GM23338 (cell line): Measurements from ENCODE around the gene NDUFB5. TPM values are rescaled to one million over a fixed set of nuclear protein-coding genes. Genes with fewer than 3 reads are reported as not detected.

Experiments
- ATAC-seq: fragments of 200-7000 bp; cut with Tn5 transposase; 3 replicates; pipeline ENCODE4 v1.9.1; 2020
- DNase-seq: peaks from one replicate; pipeline ENCODE4 v3.0.0-alpha.2; 2015; ENCODE audit warnings: low spot score
- H2AFZ ChIP-seq: fragments of 200-600 bp; sonication (generic); 2 replicates; pipeline ENCODE4 v1.8.0; 2016; ENCODE audit warnings: antibody characterized with exemption, mild to moderate bottlenecking, moderate library complexity
- H3F3A ChIP-seq: fragments of 200-600 bp; sonication (generic); replicated peaks from 2 replicates; pipeline ENCODE4 v1.8.0; 2017; ENCODE audit warnings: antibody characterized with exemption, mixed run types, low read depth
- H3K27ac ChIP-seq: fragments of 200-600 bp; sonication (generic); 2 replicates; pipeline ENCODE4 v1.6.1; 2016; ENCODE audit warnings: low read depth
- H3K27me3 ChIP-seq: fragments of 200-600 bp; sonication (generic); 2 replicates; pipeline ENCODE4 v1.8.0; 2016; ENCODE audit warnings: mild to moderate bottlenecking, mixed run types, moderate library complexity; ENCODE audit not compliant: insufficient read depth
- H3K36me3 ChIP-seq: fragments of 200-600 bp; sonication (generic); 2 replicates; pipeline ENCODE4 v1.8.0; 2016; ENCODE audit warnings: mild to moderate bottlenecking; ENCODE audit not compliant: insufficient read depth
- H3K4me1 ChIP-seq: fragments of 200-600 bp; sonication (generic); 2 replicates; pipeline ENCODE4 v1.8.0; 2016; ENCODE audit warnings: mild to moderate bottlenecking, moderate library complexity; ENCODE audit not compliant: insufficient read depth
- H3K4me2 ChIP-seq: fragments of 200-600 bp; sonication (generic); 2 replicates; pipeline ENCODE4 v1.7.1; 2017; ENCODE audit warnings: mixed run types
- H3K4me3 ChIP-seq: fragments of 200-600 bp; sonication (generic); 2 replicates; pipeline ENCODE4 v1.6.1; 2016; ENCODE audit warnings: mixed run types
- H3K79me2 ChIP-seq: fragments of 200-600 bp; sonication (generic); replicated peaks from 2 replicates; pipeline ENCODE4 v1.8.0; 2017; ENCODE audit warnings: mild to moderate bottlenecking; ENCODE audit not compliant: insufficient read depth
- H3K9me2 ChIP-seq: fragments of 200-600 bp; sonication (generic); 2 replicates; pipeline ENCODE4 v1.8.0; 2017; ENCODE audit not compliant: insufficient read depth
- H4K20me1 ChIP-seq: fragments of 200-600 bp; sonication (generic); replicated peaks from 2 replicates; pipeline ENCODE4 v1.8.0; 2017; ENCODE audit warnings: mild to moderate bottlenecking; ENCODE audit not compliant: insufficient read depth
- H3K27ac Mint-ChIP-seq: 2 replicates; pipeline ENCODE4 v1.8.0; 2020; ENCODE audit warnings: inconsistent platforms, mild to moderate bottlenecking, moderate library complexity, mixed read lengths
- H3K27me3 Mint-ChIP-seq: 3 replicates; pipeline ENCODE4 v1.8.0; 2022; ENCODE audit warnings: low read depth, mild to moderate bottlenecking, moderate library complexity, mixed read lengths, inconsistent platforms; ENCODE audit not compliant: insufficient read depth, poor library complexity
- H3K36me3 Mint-ChIP-seq: 3 replicates; pipeline ENCODE4 v1.8.0; 2021; ENCODE audit warnings: low read depth, mild to moderate bottlenecking, inconsistent platforms, moderate library complexity, mixed read lengths
- H3K4me1 Mint-ChIP-seq: 3 replicates; pipeline ENCODE4 v1.8.0; 2020; ENCODE audit warnings: mild to moderate bottlenecking, inconsistent platforms, mixed read lengths
- H3K4me3 Mint-ChIP-seq: 3 replicates; pipeline ENCODE4 v1.8.0; 2021; ENCODE audit warnings: moderate library complexity, mild to moderate bottlenecking, inconsistent platforms, mixed read lengths
- H3K9me3 Mint-ChIP-seq: 3 replicates; pipeline ENCODE4 v1.8.0; 2020; ENCODE audit warnings: moderate library complexity, mild to moderate bottlenecking, inconsistent platforms, mixed read lengths
- CREB1 ChIP-seq: fragments of 250-450 bp; sonication (Bioruptor Pico); IDR thresholded peaks from 2 replicates; pipeline ENCODE4 v1.5.0; 2020; ENCODE audit warnings: low read depth, mild to moderate bottlenecking, moderate library complexity
- EZH2 ChIP-seq: fragments of 200-600 bp; sonication (generic); IDR thresholded peaks from one replicate; pipeline ENCODE4 v1.8.0; 2017; ENCODE audit warnings: antibody characterized with exemption, mild to moderate bottlenecking, low read depth; ENCODE audit not compliant: unreplicated experiment
- EZH2phosphoT487 ChIP-seq: fragments of 200-600 bp; sonication (generic); IDR thresholded peaks from one replicate; pipeline ENCODE4 v1.8.1; 2018; ENCODE audit warnings: antibody characterized with exemption; ENCODE audit not compliant: unreplicated experiment
- JUNB ChIP-seq: IDR thresholded peaks from one replicate; pipeline ENCODE4 v1.6.1; 2016; ENCODE audit warnings: antibody characterized with exemption; ENCODE audit not compliant: unreplicated experiment
- NANOG ChIP-seq: IDR thresholded peaks from 2 replicates; pipeline ENCODE4 v1.6.1; 2016; ENCODE audit warnings: antibody characterized with exemption, borderline replicate concordance
- POLR2AphosphoS5 ChIP-seq: IDR thresholded peaks from 2 replicates; pipeline ENCODE4 v1.6.1; 2016; ENCODE audit warnings: antibody characterized with exemption, low read depth
- STAT1 ChIP-seq: IDR thresholded peaks from one replicate; pipeline ENCODE4 v1.6.1; 2016; ENCODE audit warnings: antibody characterized with exemption; ENCODE audit not compliant: unreplicated experiment
- ZNF114 ChIP-seq: fragments of 250-450 bp; sonication (Bioruptor Pico); IDR thresholded peaks from 2 replicates; pipeline ENCODE4 v1.5.0; 2020; ENCODE audit warnings: mild to moderate bottlenecking, moderate library complexity
- ZNF331 ChIP-seq: fragments of 250-450 bp; sonication (Bioruptor Pico); IDR thresholded peaks from 2 replicates; pipeline ENCODE4 v1.5.0; 2020; ENCODE audit warnings: low read depth, mild to moderate bottlenecking, moderate library complexity
- polyA plus RNA-seq: library from polyadenylated mRNA; unstranded; fragments of >200 nt; fragmentation: Nextera tagmentation; extraction: Ambion mirVana; gene quantifications from 2 replicates; pipeline ENCODE4 v1.2.1, GENCODE V29; 2016
- total RNA-seq: library from RNA; depleted of rRNA; stranded (reverse); fragments of >200 nt; shearing (Covaris generic); gene quantifications from 2 replicates; pipeline ENCODE4 v1.2.3, GENCODE V29; 2014
- TF ChIP-seq, protein P1 (sequence below): IDR thresholded peaks from 2 replicates; pipeline ENCODE4 v1.6.1; 2016; ENCODE audit warnings: antibody characterized with exemption
- TF ChIP-seq, protein P2 (sequence below): fragments of 250-450 bp; sonication (Bioruptor Pico); IDR thresholded peaks from 2 replicates; pipeline ENCODE4 v1.5.0; 2020; ENCODE audit warnings: mild to moderate bottlenecking, moderate library complexity
- TF ChIP-seq, protein P3 (sequence below): IDR thresholded peaks from one replicate; pipeline ENCODE4 v1.6.1; 2018; ENCODE audit warnings: antibody characterized with exemption; ENCODE audit not compliant: unreplicated experiment
- TF ChIP-seq, protein P4 (sequence below), 2 experiments: fragments of 200-600 bp in 1 of 2; sonication (generic) in 1 of 2; conservative IDR thresholded peaks; 2 replicates each; pipeline versions ENCODE4 v1.5.1 to v1.6.1; 2016 to 2017; ENCODE audit warnings: antibody characterized with exemption in 2 of 2, low read depth in 2 of 2, mild to moderate bottlenecking in 2 of 2, moderate library complexity in 1 of 2

Gene NDUFB5
- total and polyA plus RNA-seq, 2 experiments from 2014 or later: 65.4 to 113 TPM

DNA sequence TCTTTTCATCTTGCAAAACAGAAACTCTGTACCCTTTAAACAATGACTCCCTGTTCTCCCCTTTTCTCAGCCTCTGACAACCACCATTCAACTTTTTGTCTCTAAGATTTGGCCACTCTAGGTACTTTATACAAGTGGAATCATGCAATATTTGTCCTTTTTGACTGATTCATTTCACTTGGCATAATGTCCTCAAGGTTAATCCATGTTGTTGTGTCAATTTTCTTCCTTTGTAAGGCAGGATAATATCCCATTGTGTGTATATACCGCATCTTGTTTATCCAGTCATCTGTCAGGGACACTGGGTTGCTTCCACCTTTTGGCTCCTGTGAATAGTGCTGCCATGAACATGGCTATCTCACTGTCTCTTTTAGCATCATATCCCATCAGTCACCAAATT, 58.5 kb downstream of the NDUFB5 start:
- ATAC-seq: no peak
- no peaks in the 10 kb centered on the region for H3K36me3 ChIP-seq
- TF ChIP-seq, protein P1, sequence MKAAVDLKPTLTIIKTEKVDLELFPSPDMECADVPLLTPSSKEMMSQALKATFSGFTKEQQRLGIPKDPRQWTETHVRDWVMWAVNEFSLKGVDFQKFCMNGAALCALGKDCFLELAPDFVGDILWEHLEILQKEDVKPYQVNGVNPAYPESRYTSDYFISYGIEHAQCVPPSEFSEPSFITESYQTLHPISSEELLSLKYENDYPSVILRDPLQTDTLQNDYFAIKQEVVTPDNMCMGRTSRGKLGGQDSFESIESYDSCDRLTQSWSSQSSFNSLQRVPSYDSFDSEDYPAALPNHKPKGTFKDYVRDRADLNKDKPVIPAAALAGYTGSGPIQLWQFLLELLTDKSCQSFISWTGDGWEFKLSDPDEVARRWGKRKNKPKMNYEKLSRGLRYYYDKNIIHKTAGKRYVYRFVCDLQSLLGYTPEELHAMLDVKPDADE: no peak
- TF ChIP-seq EZH2phosphoT487 (no peak), NANOG (no peak), CREB1 (CRISPR knock-in tag) (no peak), STAT1 (no peak), POLR2AphosphoS5 (no peak), ZNF114 (CRISPR knock-in tag) (no peak), ZNF331 (CRISPR knock-in tag) (no peak), JUNB (no peak), EZH2 (no peak)
- TF ChIP-seq, protein P2, sequence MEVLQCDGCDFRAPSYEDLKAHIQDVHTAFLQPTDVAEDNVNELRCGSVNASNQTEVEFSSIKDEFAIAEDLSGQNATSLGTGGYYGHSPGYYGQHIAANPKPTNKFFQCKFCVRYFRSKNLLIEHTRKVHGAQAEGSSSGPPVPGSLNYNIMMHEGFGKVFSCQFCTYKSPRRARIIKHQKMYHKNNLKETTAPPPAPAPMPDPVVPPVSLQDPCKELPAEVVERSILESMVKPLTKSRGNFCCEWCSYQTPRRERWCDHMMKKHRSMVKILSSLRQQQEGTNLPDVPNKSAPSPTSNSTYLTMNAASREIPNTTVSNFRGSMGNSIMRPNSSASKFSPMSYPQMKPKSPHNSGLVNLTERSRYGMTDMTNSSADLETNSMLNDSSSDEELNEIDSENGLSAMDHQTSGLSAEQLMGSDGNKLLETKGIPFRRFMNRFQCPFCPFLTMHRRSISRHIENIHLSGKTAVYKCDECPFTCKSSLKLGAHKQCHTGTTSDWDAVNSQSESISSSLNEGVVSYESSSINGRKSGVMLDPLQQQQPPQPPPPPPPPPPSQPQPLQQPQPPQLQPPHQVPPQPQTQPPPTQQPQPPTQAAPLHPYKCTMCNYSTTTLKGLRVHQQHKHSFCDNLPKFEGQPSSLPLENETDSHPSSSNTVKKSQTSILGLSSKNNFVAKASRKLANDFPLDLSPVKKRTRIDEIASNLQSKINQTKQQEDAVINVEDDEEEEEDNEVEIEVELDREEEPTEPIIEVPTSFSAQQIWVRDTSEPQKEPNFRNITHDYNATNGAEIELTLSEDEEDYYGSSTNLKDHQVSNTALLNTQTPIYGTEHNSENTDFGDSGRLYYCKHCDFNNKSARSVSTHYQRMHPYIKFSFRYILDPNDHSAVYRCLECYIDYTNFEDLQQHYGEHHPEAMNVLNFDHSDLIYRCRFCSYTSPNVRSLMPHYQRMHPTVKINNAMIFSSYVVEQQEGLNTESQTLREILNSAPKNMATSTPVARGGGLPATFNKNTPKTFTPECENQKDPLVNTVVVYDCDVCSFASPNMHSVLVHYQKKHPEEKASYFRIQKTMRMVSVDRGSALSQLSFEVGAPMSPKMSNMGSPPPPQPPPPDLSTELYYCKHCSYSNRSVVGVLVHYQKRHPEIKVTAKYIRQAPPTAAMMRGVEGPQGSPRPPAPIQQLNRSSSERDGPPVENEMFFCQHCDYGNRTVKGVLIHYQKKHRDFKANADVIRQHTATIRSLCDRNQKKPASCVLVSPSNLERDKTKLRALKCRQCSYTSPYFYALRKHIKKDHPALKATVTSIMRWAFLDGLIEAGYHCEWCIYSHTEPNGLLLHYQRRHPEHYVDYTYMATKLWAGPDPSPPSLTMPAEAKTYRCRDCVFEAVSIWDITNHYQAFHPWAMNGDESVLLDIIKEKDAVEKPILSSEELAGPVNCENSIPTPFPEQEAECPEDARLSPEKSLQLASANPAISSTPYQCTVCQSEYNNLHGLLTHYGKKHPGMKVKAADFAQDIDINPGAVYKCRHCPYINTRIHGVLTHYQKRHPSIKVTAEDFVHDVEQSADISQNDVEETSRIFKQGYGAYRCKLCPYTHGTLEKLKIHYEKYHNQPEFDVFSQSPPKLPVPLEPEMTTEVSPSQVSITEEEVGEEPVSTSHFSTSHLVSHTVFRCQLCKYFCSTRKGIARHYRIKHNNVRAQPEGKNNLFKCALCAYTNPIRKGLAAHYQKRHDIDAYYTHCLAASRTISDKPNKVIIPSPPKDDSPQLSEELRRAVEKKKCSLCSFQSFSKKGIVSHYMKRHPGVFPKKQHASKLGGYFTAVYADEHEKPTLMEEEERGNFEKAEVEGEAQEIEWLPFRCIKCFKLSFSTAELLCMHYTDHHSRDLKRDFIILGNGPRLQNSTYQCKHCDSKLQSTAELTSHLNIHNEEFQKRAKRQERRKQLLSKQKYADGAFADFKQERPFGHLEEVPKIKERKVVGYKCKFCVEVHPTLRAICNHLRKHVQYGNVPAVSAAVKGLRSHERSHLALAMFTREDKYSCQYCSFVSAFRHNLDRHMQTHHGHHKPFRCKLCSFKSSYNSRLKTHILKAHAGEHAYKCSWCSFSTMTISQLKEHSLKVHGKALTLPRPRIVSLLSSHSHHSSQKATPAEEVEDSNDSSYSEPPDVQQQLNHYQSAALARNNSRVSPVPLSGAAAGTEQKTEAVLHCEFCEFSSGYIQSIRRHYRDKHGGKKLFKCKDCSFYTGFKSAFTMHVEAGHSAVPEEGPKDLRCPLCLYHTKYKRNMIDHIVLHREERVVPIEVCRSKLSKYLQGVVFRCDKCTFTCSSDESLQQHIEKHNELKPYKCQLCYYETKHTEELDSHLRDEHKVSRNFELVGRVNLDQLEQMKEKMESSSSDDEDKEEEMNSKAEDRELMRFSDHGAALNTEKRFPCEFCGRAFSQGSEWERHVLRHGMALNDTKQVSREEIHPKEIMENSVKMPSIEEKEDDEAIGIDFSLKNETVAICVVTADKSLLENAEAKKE (CRISPR knock-in tag): no peak
- TF ChIP-seq, protein P3, sequence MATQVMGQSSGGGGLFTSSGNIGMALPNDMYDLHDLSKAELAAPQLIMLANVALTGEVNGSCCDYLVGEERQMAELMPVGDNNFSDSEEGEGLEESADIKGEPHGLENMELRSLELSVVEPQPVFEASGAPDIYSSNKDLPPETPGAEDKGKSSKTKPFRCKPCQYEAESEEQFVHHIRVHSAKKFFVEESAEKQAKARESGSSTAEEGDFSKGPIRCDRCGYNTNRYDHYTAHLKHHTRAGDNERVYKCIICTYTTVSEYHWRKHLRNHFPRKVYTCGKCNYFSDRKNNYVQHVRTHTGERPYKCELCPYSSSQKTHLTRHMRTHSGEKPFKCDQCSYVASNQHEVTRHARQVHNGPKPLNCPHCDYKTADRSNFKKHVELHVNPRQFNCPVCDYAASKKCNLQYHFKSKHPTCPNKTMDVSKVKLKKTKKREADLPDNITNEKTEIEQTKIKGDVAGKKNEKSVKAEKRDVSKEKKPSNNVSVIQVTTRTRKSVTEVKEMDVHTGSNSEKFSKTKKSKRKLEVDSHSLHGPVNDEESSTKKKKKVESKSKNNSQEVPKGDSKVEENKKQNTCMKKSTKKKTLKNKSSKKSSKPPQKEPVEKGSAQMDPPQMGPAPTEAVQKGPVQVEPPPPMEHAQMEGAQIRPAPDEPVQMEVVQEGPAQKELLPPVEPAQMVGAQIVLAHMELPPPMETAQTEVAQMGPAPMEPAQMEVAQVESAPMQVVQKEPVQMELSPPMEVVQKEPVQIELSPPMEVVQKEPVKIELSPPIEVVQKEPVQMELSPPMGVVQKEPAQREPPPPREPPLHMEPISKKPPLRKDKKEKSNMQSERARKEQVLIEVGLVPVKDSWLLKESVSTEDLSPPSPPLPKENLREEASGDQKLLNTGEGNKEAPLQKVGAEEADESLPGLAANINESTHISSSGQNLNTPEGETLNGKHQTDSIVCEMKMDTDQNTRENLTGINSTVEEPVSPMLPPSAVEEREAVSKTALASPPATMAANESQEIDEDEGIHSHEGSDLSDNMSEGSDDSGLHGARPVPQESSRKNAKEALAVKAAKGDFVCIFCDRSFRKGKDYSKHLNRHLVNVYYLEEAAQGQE: no peak
- TF ChIP-seq, protein P4, sequence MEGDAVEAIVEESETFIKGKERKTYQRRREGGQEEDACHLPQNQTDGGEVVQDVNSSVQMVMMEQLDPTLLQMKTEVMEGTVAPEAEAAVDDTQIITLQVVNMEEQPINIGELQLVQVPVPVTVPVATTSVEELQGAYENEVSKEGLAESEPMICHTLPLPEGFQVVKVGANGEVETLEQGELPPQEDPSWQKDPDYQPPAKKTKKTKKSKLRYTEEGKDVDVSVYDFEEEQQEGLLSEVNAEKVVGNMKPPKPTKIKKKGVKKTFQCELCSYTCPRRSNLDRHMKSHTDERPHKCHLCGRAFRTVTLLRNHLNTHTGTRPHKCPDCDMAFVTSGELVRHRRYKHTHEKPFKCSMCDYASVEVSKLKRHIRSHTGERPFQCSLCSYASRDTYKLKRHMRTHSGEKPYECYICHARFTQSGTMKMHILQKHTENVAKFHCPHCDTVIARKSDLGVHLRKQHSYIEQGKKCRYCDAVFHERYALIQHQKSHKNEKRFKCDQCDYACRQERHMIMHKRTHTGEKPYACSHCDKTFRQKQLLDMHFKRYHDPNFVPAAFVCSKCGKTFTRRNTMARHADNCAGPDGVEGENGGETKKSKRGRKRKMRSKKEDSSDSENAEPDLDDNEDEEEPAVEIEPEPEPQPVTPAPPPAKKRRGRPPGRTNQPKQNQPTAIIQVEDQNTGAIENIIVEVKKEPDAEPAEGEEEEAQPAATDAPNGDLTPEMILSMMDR (conservative IDR thresholded peaks at IDR 0.05; ENCODE audit: low read depth in 2 of 2): no peak
- H3K79me2 ChIP-seq: peaks cover 100% of the 10 kb centered on the region
- H3K27me3 Mint-ChIP-seq: peaks cover 2% of the 10 kb centered on the region
- peaks cover 60% of the 10 kb centered on the region for H4K20me1 ChIP-seq
- H3K9me3 Mint-ChIP-seq: no peaks in the 10 kb centered on the region
- no peaks in the 10 kb centered on the region for H3K9me2 ChIP-seq
- H3K27ac Mint-ChIP-seq: no peak overlapping the region
- no peak for DNase-seq
- no peaks in the 10 kb centered on the region for H3K36me3 Mint-ChIP-seq
- H2AFZ ChIP-seq: no peak overlapping the region
- no peak overlapping the region for H3K4me3 Mint-ChIP-seq
- H3K4me2 ChIP-seq: no peak overlapping the region
- H3K4me1 ChIP-seq: peaks cover 27% of the 10 kb centered on the region
- H3K4me1 Mint-ChIP-seq: peaks cover 45% of the 10 kb centered on the region
- H3K4me3 ChIP-seq: no peak overlapping the region
- no peaks in the 10 kb centered on the region for H3K27me3 ChIP-seq
- no peak overlapping the region for H3K27ac ChIP-seq
- no peaks in the 10 kb centered on the region for H3F3A ChIP-seq
